GM18505 (cell line): ENCODE data around the gene SLC26A9.

Experiments used
- ATAC-seq: cut with Tn5 transposase; IDR thresholded peaks from one replicate; pipeline ENCODE4 v1.9.1; 2021; ENCODE audit not compliant: unreplicated experiment
- POLR2A ChIP-seq: IDR thresholded peaks from 4 replicates; pipeline ENCODE4 v1.6.1; 2011; ENCODE audit warnings: borderline replicate concordance; ENCODE audit not compliant: insufficient read depth, insufficient read length; ENCODE audit errors: extremely low read depth

Gene SLC26A9

GRCh38 chr1:205950280-205950679 is 7.0 kb upstream of the SLC26A9 start:
- TF ChIP-seq POLR2A = no peak
- no peak for ATAC-seq

DNA sequence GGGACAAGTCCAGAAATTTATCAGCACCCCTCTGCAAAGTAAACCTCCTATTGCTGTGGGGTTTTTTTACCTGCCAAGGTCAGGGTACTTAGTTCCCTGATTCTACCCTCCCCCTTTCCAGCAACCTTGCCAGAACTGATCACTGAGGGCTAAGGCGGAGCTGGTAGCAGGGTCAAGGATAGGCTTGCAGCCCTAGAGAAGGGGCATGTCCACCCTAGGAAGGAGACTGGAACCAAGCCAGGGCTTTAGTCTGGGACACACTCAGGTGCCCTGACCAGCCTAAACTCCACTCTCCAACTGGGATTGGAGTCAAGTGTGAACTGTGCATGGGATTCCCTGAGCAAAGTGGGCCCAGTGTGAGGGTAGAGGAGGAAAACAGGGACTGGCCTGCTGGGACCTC is 6.5 kb upstream of the SLC26A9 start:
- no peak for ATAC-seq
- no peak for TF ChIP-seq POLR2A

DNA sequence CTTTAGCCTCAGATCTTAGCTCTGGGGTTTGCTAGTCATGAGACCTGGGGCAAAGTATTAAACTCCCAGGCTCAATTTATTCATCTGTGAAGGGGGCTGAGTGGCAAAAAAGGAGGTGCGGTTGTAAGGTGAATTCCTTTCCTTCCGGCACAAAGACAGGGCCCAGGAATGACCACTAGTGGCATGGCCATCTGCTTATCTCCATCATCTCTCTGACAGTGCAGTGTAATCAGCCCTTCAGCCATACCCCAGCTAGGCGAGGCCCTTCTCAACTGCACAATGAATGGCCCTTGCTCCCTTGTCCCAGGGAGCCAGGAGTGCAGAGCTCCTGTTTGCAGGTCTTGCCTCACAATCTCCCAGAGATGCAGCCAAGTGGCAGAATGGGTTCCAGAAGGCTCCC is 5.6 kb upstream of the SLC26A9 start:
- no peak for ATAC-seq

DNA sequence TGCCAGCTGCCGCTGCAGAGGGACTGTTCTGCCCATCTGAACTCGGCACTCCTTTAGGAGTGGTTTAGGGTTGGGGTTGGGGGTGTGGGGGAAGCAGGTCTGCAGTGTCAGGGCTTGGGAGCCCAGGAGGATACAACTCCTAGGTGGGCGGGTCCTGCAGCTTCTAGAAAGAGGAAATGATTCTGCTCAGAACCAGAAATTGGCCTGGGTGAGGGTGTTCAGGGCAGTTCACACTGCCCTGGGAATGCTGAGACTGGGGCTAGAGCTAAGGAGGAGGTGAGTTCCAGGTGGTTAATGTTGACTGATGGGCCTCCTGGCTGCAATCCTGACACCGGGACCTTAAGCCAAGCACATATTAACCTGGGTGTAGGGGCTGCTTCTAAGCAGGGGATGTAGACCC is 4.8 kb upstream of the SLC26A9 start:
- no peak for ATAC-seq
- no peak for TF ChIP-seq POLR2A

More for the DNA sequence above, 5.6 kb upstream of the SLC26A9 start:
- no peak for TF ChIP-seq POLR2A

- no peak for ATAC-seq
- TF ChIP-seq POLR2A = no peak
These were observed 3.8 kb upstream of the SLC26A9 start for GRCh38 chr1:205947024-205947423.

DNA sequence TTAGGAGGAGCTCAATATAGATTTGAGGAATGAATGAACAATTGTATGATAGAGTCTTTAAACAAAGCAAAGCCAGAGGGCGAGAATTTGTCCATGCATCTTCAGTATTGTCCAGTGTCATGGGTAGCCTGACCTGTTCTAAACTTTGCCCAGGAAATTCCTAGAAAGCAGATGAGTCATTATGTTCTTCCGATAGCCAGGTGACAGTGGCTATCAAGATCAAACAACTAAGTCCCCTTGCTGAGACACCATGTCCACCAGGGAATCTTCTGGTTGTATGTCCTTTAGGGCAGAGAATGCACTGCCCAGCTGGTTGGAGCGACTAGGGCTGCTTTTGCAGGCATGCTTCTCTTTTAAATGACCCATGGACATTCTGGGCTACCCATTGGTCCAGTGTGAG is 1.8 kb upstream of the SLC26A9 start:
- no peak for ATAC-seq
- TF ChIP-seq POLR2A = no peak

DNA sequence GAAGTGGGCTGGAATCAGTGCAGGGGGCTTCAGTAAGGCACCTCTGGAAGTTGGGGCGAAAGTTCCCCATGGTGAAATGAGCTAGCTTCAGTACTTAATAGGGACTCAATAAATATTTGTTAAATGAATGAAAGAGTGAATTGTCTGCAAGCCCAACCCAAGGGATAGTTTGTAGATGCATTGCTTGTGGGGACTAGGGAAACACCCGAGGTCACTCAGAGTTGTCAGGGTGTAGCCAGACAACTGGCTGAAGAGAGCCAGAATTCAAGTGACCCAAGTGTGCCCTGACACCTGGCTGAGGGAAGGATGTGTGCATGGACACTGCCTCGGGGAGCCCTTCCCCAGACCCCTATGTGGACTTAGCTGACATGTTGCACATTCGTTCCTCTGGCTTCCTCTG is 1.3 kb upstream of the SLC26A9 start:
- no peak for ATAC-seq
- no peak for TF ChIP-seq POLR2A

- no peak for TF ChIP-seq POLR2A
These were observed 561 bp downstream of the SLC26A9 start for GRCh38 chr1:205942631-205943159.

DNA sequence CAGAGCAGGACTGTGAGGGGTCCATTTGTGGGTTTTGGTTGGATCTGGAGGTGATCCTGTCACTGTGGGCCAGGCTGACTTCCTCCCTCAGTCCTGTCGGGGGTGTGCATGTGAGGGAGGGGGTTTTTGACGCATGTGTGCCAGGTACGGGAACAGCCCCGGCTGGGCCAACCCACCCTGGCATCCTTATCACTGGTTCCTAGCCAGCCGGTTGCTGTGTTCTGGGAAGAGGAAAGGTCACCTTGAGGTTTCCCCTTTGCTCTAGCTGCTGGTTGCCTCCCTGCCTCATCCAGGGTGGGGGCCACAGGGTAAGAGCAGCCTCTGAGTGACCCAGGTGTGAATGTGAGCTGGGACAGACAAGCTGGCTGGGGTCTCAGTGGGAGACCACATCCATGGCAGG is 2.5 kb downstream of the SLC26A9 start:
- no peak for TF ChIP-seq POLR2A
- ATAC-seq = no peak

More at GRCh38 chr1:205942631-205943159, 561 bp downstream of the SLC26A9 start:
- no peak for ATAC-seq

- no peak for ATAC-seq
- no peak for TF ChIP-seq POLR2A
These were observed 3.4 kb downstream of the SLC26A9 start for GRCh38 chr1:205939690-205940330.

DNA sequence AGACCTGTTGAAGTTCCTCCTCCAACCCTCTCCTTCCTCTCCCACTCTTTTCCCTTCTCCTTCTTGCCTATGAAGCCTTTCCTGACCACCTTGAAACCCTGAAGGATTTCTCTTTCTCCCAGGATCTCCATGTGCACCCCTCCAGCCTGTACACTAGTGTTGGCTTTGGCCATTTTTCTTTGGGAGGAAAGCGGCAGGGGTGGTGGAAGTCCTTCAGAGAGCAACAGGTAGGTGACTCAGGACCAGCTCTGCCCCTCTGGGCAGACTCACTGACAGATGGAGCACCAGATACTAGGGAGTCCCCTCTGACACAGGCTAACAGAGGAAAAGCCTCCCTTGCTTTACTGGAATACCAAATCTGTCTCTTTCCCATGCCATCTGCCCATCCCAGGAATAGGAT is 4.6 kb downstream of the SLC26A9 start:
- ATAC-seq = no peak
- TF ChIP-seq POLR2A = no peak

DNA sequence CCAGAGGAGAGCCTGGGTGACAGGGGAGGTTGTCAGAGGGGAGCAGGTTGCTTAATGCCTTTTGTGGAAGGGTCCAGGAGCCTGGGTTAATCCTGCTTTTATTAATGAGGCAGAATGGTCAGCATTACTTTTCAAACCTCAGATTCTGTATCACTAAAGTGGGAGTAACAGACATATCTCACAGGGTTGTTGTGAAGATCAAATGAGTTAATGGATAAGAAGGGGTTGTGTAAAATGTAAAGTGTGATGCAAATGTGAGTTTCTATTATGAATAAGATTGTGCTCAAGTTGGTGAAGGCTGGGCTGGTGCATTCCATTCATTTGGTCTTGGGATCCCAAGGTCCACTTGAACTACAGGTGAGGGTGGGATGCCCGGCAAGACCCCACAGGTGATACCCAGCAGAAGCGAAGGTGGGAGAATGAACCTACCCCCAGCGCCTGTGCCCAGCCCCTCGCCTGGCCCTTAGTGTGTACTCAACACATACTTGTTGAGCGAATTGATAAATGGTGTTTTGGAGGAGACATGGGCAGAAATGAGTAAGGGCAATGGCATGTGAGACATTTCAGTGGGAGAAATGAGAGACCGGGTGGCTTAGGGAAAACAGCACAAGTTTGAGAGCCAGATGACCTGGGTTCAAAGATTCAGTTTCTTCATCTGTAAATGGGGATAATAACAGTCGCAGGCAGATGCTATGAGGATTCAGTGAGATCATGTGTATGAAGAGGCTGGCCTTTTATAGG is 6.2 kb downstream of the SLC26A9 start:
- no peak for ATAC-seq
- TF ChIP-seq POLR2A = no peak

- ATAC-seq = no peak
These were observed 6.9 kb downstream of the SLC26A9 start for GRCh38 chr1:205936311-205936710.

GRCh38 chr1:205935869-205936268 is 7.4 kb downstream of the SLC26A9 start:
- no peak for ATAC-seq
- TF ChIP-seq POLR2A = no peak

More at GRCh38 chr1:205936311-205936710, 6.9 kb downstream of the SLC26A9 start:
- no peak for TF ChIP-seq POLR2A
